Right atrium auricular region (tissue), 2 donors: ENCODE results near the gene USP31. TPM values are rescaled to one million over a fixed set of nuclear protein-coding genes. Genes with fewer than 3 reads are reported as not detected.

Experiments
- DNase-seq: peaks from one replicate; pipeline ENCODE4 v3.0.0-alpha.2; 2019; ENCODE audit warnings: low spot score
- H3K27ac ChIP-seq, 2 donors: fragments of 200-600 bp; sonication (generic); 1 replicate in 1 of 2; 2 replicates in 1 of 2; pipeline ENCODE4 v1.5.1; 2016 to 2019
- H3K27me3 ChIP-seq, 2 donors: fragments of 200-600 bp; sonication (generic); one replicate each; pipeline versions ENCODE4 v1.5.1 to v1.6.0; 2017 to 2019
- H3K36me3 ChIP-seq: fragments of 200-600 bp; sonication (generic); one replicate; pipeline ENCODE4 v1.5.1; 2016
- H3K4me1 ChIP-seq, 2 donors: fragments of 200-600 bp; sonication (generic); one replicate each; pipeline versions ENCODE4 v1.5.1 to v1.6.0; 2017 to 2019
- H3K4me3 ChIP-seq, 2 donors: fragments of 200-600 bp; sonication (generic); 1 replicate in 1 of 2; 2 replicates in 1 of 2; pipeline ENCODE4 v1.5.1; 2017 to 2019; ENCODE audit warnings: mild to moderate bottlenecking in 1 of 2, moderate library complexity in 1 of 2
- H3K9me3 ChIP-seq, 2 donors: fragments of 200-600 bp; sonication (generic); one replicate each; pipeline ENCODE4 v1.5.1; 2019
- total RNA-seq, 2 donors: library from RNA; depleted of rRNA; stranded (reverse); fragments of >200 nt; gene quantifications; one replicate each; pipeline ENCODE4 v1.1.0, GENCODE V29; 2016
- TF ChIP-seq, protein P1 (sequence below), 2 donors: fragments of 200-600 bp; sonication (generic); IDR thresholded peaks; one replicate each; pipeline ENCODE4 v1.5.1; 2019; ENCODE audit warnings: antibody characterized with exemption in 2 of 2

Gene USP31
- total RNA-seq, 2 donors from 2014 or later = 19.7 to 29.0 TPM

DNA sequence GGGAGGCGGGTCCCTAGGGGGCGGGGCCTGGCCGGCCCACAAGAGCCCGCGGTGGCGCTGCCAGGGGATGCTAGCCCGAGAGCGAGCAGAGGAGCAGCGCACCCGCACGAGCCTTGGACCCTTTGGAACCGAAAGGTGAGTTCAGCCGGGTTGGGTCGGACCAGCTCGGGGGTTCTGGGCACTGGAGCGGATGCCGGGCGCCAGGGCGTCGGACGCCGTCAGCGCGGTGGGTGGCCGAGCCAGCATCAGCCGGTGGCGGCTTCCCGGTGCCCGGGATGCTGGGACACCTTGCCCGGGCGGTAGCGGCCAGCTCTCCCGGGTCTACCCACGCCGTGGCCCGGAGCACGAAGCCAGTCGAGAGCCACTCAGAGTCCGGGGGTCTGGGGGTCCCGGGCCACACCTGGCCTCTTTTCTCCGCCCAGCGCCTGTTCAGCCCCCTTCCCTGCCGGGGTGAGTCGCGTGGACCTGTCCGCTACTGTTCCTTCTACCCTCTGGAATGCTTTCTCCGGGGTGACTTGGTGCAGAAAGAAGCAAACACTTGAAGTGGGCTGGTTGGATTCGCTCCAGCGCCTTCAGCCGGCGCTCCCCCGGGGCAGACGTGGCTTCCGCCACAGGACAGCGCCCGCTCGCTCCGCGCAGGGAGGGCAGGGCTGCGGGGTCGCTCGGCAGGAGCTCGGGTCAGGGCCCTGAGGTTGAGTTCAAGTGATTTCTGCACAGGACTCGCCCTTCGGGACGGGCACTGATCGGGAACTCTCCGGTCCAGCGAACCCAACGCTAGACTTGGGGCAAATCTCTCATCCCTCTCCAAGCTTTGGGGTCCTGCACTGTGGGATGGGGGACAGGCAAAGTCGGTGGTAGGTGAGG lies 33.7 kb upstream of the USP31 start, which contains the start of gene SCNN1G:
Gene SCNN1G, plus strand, starts transcription at position 67 of the 864 bp plus-strand sequence. CDS start 3,527 bp downstream, outside the sequence.
- H3K27me3 ChIP-seq = peaks cover 6 to 13% of the 10 kb centered on the region in 2 donors
- peak within 1 kb of the TSS in 1 of 2 donors; percentile 47 for H3K4me3 ChIP-seq
- H3K9me3 ChIP-seq = no peaks in the 10 kb centered on the region
- DNase-seq = no peak
- no peak within 1 kb of the TSS for H3K27ac ChIP-seq
- peaks cover 0 to 22% of the 10 kb centered on the region in 2 donors for H3K4me1 ChIP-seq
- H3K36me3 ChIP-seq = no peaks in the 10 kb centered on the region
- TF ChIP-seq, protein P1, sequence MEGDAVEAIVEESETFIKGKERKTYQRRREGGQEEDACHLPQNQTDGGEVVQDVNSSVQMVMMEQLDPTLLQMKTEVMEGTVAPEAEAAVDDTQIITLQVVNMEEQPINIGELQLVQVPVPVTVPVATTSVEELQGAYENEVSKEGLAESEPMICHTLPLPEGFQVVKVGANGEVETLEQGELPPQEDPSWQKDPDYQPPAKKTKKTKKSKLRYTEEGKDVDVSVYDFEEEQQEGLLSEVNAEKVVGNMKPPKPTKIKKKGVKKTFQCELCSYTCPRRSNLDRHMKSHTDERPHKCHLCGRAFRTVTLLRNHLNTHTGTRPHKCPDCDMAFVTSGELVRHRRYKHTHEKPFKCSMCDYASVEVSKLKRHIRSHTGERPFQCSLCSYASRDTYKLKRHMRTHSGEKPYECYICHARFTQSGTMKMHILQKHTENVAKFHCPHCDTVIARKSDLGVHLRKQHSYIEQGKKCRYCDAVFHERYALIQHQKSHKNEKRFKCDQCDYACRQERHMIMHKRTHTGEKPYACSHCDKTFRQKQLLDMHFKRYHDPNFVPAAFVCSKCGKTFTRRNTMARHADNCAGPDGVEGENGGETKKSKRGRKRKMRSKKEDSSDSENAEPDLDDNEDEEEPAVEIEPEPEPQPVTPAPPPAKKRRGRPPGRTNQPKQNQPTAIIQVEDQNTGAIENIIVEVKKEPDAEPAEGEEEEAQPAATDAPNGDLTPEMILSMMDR (IDR thresholded peaks at IDR 0.05) = peak in 1 of 2 donors; percentile 24

DNA sequence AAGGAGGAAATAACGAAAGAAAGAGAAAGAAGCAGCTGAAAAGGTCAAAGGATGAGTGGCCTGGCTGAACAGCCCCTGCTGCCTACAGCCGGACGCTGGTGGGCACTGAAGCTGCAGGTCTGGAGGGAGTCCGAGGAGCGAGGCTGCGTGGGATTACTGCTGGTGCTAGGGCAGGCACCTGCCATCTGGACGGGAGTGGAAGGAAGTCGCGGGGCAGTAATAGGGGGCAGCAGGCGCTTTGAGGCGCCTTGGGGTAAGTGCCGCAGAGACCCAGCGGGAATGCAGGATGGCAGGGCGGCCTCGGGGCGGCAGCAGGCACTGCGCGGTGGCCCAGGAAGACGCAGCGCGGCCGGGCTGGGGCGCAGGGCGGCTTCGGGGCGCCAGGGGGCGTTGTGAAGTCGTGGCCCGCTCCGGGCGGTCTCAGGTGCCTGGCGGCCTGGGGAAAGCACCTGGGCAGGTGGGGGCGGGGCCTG lies 33.0 kb upstream of the USP31 start:
- no peaks in the 10 kb centered on the region for H3K9me3 ChIP-seq
- no peak for DNase-seq
- TF ChIP-seq, protein P1 (IDR thresholded peaks at IDR 0.05) = peak; percentile 81 to 100
- H3K4me1 ChIP-seq = peaks cover 0 to 22% of the 10 kb centered on the region in 2 donors
- peak overlapping the region in 1 of 2 donors; percentile 47 for H3K4me3 ChIP-seq
- H3K27me3 ChIP-seq = peaks cover 6 to 13% of the 10 kb centered on the region in 2 donors
- H3K27ac ChIP-seq = no peak overlapping the region
- H3K36me3 ChIP-seq = no peaks in the 10 kb centered on the region

DNA sequence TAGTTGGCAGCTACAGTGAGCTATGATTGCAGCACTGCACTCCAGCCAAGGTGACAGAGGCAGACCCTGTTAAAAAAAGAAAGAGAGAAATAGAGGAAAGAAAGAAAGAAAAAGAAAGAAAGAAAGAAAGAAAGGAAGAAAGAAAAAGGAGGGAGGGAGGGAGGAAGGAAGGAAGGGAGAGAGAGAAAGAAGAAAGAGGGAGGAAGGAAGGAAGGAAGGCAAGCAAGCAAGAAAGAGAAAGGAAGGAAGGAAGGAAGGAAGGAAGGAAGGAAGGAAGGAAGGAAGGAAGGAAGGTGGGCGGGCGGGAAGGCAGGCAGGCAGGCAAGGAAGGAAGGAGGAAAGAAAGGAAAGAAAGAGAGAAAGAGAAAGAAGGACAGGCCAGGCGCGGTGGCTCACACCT lies 32.3 kb upstream of the USP31 start:
- TF ChIP-seq, protein P1 (IDR thresholded peaks at IDR 0.05) = no peak
- Histone ChIP-seq H3K36me3 (no peaks in the 10 kb centered on the region), H3K27me3 (peaks cover 6 to 13% of the 10 kb centered on the region in 2 donors), H3K27ac (no peak overlapping the region), H3K4me3 (no peak overlapping the region), H3K9me3 (no peaks in the 10 kb centered on the region), H3K4me1 (peaks cover 0 to 22% of the 10 kb centered on the region in 2 donors)
- no peak for DNase-seq

DNA sequence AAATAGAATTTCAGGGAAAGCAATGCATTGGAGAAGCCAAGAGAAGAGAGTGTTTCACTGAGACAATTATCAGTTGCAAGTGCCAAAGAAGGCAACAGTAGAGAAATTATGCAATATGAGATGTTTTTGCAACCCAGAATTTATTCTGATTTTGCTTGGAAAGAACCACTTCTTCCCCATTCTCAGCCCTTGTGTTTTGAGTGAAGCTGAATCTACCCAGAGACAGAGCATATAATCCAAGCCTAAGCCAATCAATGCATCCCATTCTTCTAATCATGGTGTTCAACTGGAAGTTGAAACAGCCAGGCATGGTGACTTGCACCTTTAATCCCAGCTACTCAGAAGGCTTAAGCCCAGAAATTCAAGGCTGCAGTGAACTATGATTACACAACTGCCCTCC lies 26.4 kb upstream of the USP31 start:
- TF ChIP-seq, protein P1 (IDR thresholded peaks at IDR 0.05) = no peak
- no peaks in the 10 kb centered on the region for H3K4me1 ChIP-seq
- H3K4me3 ChIP-seq = no peak overlapping the region
- H3K27ac ChIP-seq = no peak overlapping the region
- H3K27me3 ChIP-seq = no peaks in the 10 kb centered on the region
- no peak for DNase-seq
- H3K36me3 ChIP-seq = no peaks in the 10 kb centered on the region
- no peaks in the 10 kb centered on the region for H3K9me3 ChIP-seq

DNA sequence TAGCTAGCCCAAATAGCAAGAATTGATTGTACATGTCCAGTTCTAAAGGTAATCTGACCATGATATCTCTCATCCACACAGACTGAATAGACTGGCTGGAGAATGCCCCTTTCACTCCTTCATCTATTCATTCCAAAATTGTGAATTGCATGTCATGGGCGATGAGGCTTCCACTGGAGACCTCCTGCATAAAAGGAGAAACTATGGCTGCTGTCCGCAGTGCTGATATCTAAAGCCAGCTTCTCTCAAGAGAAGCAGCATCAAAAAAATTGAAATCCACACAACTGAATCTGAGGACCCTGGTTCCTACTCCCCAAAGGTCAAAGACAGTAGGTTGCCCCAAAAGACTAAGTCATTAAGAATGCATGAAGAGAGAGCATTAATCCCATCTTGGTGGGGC lies 25.4 kb upstream of the USP31 start:
- Histone ChIP-seq H3K27me3 (no peaks in the 10 kb centered on the region), H3K27ac (no peak overlapping the region), H3K9me3 (no peaks in the 10 kb centered on the region), H3K4me1 (no peaks in the 10 kb centered on the region), H3K4me3 (no peak overlapping the region), H3K36me3 (no peaks in the 10 kb centered on the region)
- DNase-seq = no peak
- TF ChIP-seq, protein P1 (IDR thresholded peaks at IDR 0.05) = no peak
